DOHH2 (cell line): ENCODE results near the gene SYNDIG1.

Source experiments
- CTCF ChIP-seq: fragments of 200-600 bp; sonication (generic); IDR thresholded peaks from one replicate; pipeline ENCODE4 v1.5.1; 2014; ENCODE audit warnings: antibody characterized with exemption, mild to moderate bottlenecking, low read depth, low read length; ENCODE audit not compliant: poor library complexity, severe bottlenecking
- EZH2phosphoT487 ChIP-seq: fragments of 200-600 bp; sonication (generic); IDR thresholded peaks from 2 replicates; pipeline ENCODE4 v1.6.1; 2017; ENCODE audit warnings: borderline replicate concordance, mild to moderate bottlenecking, antibody characterized with exemption, low read length, moderate library complexity, mixed read lengths

- TF ChIP-seq CTCF: no peak
- TF ChIP-seq EZH2phosphoT487: no peak
Observed at GRCh38 chr20:24439737-24440387, 29.6 kb upstream of the SYNDIG1 start.
